Fibroblast of lung (primary cell): ENCODE data around the gene LATS2. TPM values are rescaled to one million over a fixed set of nuclear protein-coding genes. Genes with fewer than 3 reads are reported as not detected.

Experiments used
- DNase-seq, 2 donors: peaks; one replicate each; pipeline versions ENCODE4 v3.0.0 to v3.0.0-alpha.2; 2010; ENCODE audit warnings: low read depth in 2 of 2
- H2AFZ ChIP-seq: 2 replicates; pipeline ENCODE4 v1.5.1; 2012; ENCODE audit warnings: low read length, control low read depth, inconsistent platforms
- H3K27ac ChIP-seq: 2 replicates; pipeline ENCODE4 v1.5.1; 2011; ENCODE audit warnings: low read length, control low read depth; ENCODE audit not compliant: insufficient read depth
- H3K27me3 ChIP-seq: 2 replicates; pipeline ENCODE4 v1.5.1; 2011; ENCODE audit warnings: mild to moderate bottlenecking, low read length; ENCODE audit not compliant: control insufficient read depth, insufficient read depth
- H3K36me3 ChIP-seq: 2 replicates; pipeline ENCODE4 v1.5.1; 2011; ENCODE audit warnings: low read length; ENCODE audit not compliant: control insufficient read depth, insufficient read depth
- H3K4me1 ChIP-seq: 2 replicates; pipeline ENCODE4 v1.5.1; 2011; ENCODE audit warnings: low read length; ENCODE audit not compliant: control insufficient read depth, insufficient read depth; ENCODE audit errors: extremely low read depth
- H3K4me2 ChIP-seq: 2 replicates; pipeline ENCODE4 v1.5.1; 2011; ENCODE audit warnings: low read length, control low read depth; ENCODE audit not compliant: insufficient read depth; ENCODE audit errors: extremely low read depth
- H3K4me3 ChIP-seq, 4 experiments: fragments of 200-600 bp in 1 of 4; sonication (generic) in 1 of 4; replicated peaks in 1 of 4; 2 replicates each; pipeline ENCODE4 v1.5.1; 2011 to 2016; ENCODE audit warnings: low read length in 4 of 4, low read depth in 3 of 4, mild to moderate bottlenecking in 3 of 4, control low read depth in 2 of 4, inconsistent platforms in 1 of 4, mixed read lengths in 1 of 4; ENCODE audit not compliant: insufficient read depth in 1 of 4; ENCODE audit errors: control extremely low read depth in 1 of 4
- H3K79me2 ChIP-seq: 2 replicates; pipeline ENCODE4 v1.5.1; 2012; ENCODE audit warnings: mild to moderate bottlenecking, low read length, inconsistent platforms; ENCODE audit not compliant: control insufficient read depth, insufficient read depth
- H3K9ac ChIP-seq: 2 replicates; pipeline ENCODE4 v1.5.1; 2011; ENCODE audit warnings: mild to moderate bottlenecking, low read length, control low read depth; ENCODE audit not compliant: insufficient read depth
- H3K9me3 ChIP-seq: 2 replicates; pipeline ENCODE4 v1.5.1; 2012; ENCODE audit warnings: low read depth, low read length; ENCODE audit not compliant: control insufficient read depth, insufficient read depth
- H4K20me1 ChIP-seq: 2 replicates; pipeline ENCODE4 v1.5.1; 2011; ENCODE audit warnings: low read length; ENCODE audit not compliant: control insufficient read depth, insufficient read depth; ENCODE audit errors: extremely low read depth
- EZH2 ChIP-seq: IDR thresholded peaks from 2 replicates; pipeline ENCODE4 v1.5.1; 2012; ENCODE audit warnings: low read length, control low read depth, mild to moderate bottlenecking; ENCODE audit errors: missing control alignments
- polyA plus RNA-seq, 2 donors: library from polyadenylated mRNA; depleted of rRNA in 1 of 2; stranded (reverse) in 1 of 2; unstranded in 1 of 2; fragments of >200 nt; gene quantifications; 2 replicates each; pipeline ENCODE4 v1.2.1, GENCODE V29; 2011 to 2012; ENCODE audit warnings: missing spikeins in 1 of 2
- total RNA-seq: library from RNA; depleted of rRNA; stranded (reverse); fragments of >200 nt; gene quantifications from 2 replicates; pipeline ENCODE4 v1.2.1, GENCODE V29; 2014
- TF ChIP-seq, protein P1 (sequence below), 2 donors: IDR thresholded peaks in 1 of 2; conservative IDR thresholded peaks in 1 of 2; 1 replicate in 1 of 2; 2 replicates in 1 of 2; pipeline ENCODE4 v1.5.1; 2011 to 2012; ENCODE audit warnings: low read length in 2 of 2, control low read depth in 1 of 2, inconsistent platforms in 1 of 2, low read depth in 1 of 2, mild to moderate bottlenecking in 1 of 2

Gene LATS2
- total and polyA plus RNA-seq, 2 donors (not counting 1 experiment from before 2014, with no cell fraction given), result 16.2 to 32.0 TPM

GRCh38 chr13:21048901-21049698 lies 12.3 kb downstream of the LATS2 start:
- Histone ChIP-seq H3K27ac (no peak overlapping the region), H3K79me2 (peaks cover 96% of the 10 kb centered on the region)

DNA sequence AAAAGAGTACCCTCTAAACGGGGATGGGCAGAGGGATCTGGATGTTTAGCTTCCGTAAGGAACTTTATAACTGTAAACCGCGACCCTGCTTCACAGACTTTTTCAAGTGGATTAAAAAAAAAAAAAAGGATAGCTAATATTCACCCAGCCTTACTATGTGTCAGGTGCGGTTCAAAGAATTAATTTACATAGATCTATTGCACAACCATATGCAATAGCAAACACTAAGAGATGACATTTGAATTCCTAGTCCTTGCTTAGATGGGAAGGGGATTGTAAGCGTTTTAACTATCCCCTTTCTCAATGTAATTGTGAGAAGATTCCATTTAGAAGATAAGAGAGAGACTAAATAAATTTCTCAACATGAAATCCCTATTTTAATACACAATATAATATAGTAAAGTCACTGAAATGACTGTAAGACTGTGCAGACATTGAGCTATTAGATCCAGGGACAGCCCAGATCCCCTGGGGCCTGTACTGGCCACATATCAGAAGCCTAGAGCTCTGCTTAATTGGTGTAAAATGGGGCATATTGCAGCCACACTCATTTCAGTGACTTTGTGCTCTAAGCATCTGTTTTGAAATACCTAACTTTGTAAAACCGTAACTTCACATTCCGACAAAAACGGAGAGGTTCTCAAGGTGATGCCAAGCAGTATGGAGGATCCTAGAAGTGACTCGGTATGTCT lies 13.6 kb downstream of the LATS2 start:
- Histone ChIP-seq H3K36me3 (peaks cover 10% of the 10 kb centered on the region), H2AFZ (no peak overlapping the region), H3K27me3 (no peaks in the 10 kb centered on the region), H3K9ac (no peak overlapping the region), H4K20me1 (peaks cover 5% of the 10 kb centered on the region), H3K9me3 (no peaks in the 10 kb centered on the region), H3K27ac (no peak overlapping the region), H3K4me2 (no peak overlapping the region), H3K4me1 (peaks cover 10% of the 10 kb centered on the region), H3K4me3 (no peak overlapping the region), H3K79me2 (peaks cover 95% of the 10 kb centered on the region)
- TF ChIP-seq EZH2, result no peak
- TF ChIP-seq, protein P1, sequence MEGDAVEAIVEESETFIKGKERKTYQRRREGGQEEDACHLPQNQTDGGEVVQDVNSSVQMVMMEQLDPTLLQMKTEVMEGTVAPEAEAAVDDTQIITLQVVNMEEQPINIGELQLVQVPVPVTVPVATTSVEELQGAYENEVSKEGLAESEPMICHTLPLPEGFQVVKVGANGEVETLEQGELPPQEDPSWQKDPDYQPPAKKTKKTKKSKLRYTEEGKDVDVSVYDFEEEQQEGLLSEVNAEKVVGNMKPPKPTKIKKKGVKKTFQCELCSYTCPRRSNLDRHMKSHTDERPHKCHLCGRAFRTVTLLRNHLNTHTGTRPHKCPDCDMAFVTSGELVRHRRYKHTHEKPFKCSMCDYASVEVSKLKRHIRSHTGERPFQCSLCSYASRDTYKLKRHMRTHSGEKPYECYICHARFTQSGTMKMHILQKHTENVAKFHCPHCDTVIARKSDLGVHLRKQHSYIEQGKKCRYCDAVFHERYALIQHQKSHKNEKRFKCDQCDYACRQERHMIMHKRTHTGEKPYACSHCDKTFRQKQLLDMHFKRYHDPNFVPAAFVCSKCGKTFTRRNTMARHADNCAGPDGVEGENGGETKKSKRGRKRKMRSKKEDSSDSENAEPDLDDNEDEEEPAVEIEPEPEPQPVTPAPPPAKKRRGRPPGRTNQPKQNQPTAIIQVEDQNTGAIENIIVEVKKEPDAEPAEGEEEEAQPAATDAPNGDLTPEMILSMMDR (conservative IDR thresholded peaks at IDR 0.05 in 1 of 2, IDR thresholded peaks at IDR 0.05 in 1 of 2; ENCODE audit: low read depth in 1 of 2, low read length in 2 of 2), result no peak
- DNase-seq, result no peak

More at GRCh38 chr13:21048901-21049698, 12.3 kb downstream of the LATS2 start:
- H3K4me2 ChIP-seq, result no peak overlapping the region
- DNase-seq, result no peak
- H3K36me3 ChIP-seq, result peaks cover 10% of the 10 kb centered on the region
- TF ChIP-seq EZH2, result no peak
- TF ChIP-seq, protein P1 (conservative IDR thresholded peaks at IDR 0.05 in 1 of 2, IDR thresholded peaks at IDR 0.05 in 1 of 2; ENCODE audit: low read depth in 1 of 2, low read length in 2 of 2), result no peak
- no peak overlapping the region for H3K4me3 ChIP-seq
- no peaks in the 10 kb centered on the region for H3K27me3 ChIP-seq
- no peaks in the 10 kb centered on the region for H3K9me3 ChIP-seq
- no peak overlapping the region for H2AFZ ChIP-seq
- peaks cover 4% of the 10 kb centered on the region for H3K4me1 ChIP-seq
- H3K9ac ChIP-seq, result no peak overlapping the region
- H4K20me1 ChIP-seq, result peaks cover 4% of the 10 kb centered on the region

DNA sequence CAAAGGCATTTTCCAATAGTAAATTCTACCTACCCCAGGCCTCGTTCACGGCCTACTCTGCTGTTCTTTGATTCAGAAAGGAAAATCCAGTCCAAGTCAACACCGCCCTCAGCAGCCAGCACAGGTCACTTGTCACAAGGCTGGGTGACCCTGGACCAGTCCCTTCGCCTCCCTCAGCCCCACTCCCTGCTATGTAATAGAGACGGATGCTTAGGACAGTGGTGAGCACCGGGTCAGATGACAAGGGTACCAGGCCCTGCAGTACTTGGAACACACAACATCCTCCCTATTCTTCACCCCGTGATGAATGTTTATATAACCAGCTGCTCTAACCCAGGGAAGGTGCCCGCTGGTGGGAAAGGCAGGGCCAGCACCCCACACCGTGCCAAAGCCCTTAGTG lies 14.3 kb downstream of the LATS2 start:
- Histone ChIP-seq H3K27ac (no peak overlapping the region), H3K27me3 (no peaks in the 10 kb centered on the region), H3K9me3 (no peaks in the 10 kb centered on the region), H3K4me2 (no peak overlapping the region), H3K79me2 (peaks cover 94% of the 10 kb centered on the region), H3K36me3 (peaks cover 10% of the 10 kb centered on the region), H2AFZ (no peak overlapping the region), H3K4me1 (peaks cover 10% of the 10 kb centered on the region), H3K4me3 (no peak overlapping the region), H4K20me1 (peaks cover 5% of the 10 kb centered on the region), H3K9ac (no peak overlapping the region)
- no peak for DNase-seq
- TF ChIP-seq, protein P1 (conservative IDR thresholded peaks at IDR 0.05 in 1 of 2, IDR thresholded peaks at IDR 0.05 in 1 of 2; ENCODE audit: low read depth in 1 of 2, low read length in 2 of 2), result no peak
- TF ChIP-seq EZH2, result no peak
